GM23338 (cell line): ENCODE results near the gene NUP214.

ENCODE experiments used
- EZH2 ChIP-seq: fragments of 200-600 bp; sonication (generic); IDR thresholded peaks from one replicate; pipeline ENCODE4 v1.8.0; 2017; ENCODE audit warnings: antibody characterized with exemption, mild to moderate bottlenecking, low read depth; ENCODE audit not compliant: unreplicated experiment
- EZH2phosphoT487 ChIP-seq: fragments of 200-600 bp; sonication (generic); IDR thresholded peaks from one replicate; pipeline ENCODE4 v1.8.1; 2018; ENCODE audit warnings: antibody characterized with exemption; ENCODE audit not compliant: unreplicated experiment
- JUNB ChIP-seq: IDR thresholded peaks from one replicate; pipeline ENCODE4 v1.6.1; 2016; ENCODE audit warnings: antibody characterized with exemption; ENCODE audit not compliant: unreplicated experiment
- TF ChIP-seq, protein P1 (sequence below), 2 experiments: fragments of 200-600 bp in 1 of 2; sonication (generic) in 1 of 2; conservative IDR thresholded peaks; 2 replicates each; pipeline versions ENCODE4 v1.5.1 to v1.6.1; 2016 to 2017; ENCODE audit warnings: antibody characterized with exemption in 2 of 2, low read depth in 2 of 2, mild to moderate bottlenecking in 2 of 2, moderate library complexity in 1 of 2
- TF ChIP-seq, protein P2 (sequence below): IDR thresholded peaks from one replicate; pipeline ENCODE4 v1.6.1; 2018; ENCODE audit warnings: antibody characterized with exemption; ENCODE audit not compliant: unreplicated experiment

GRCh38 chr9:131180454-131180853 lies 55.1 kb downstream of the NUP214 start:
- TF ChIP-seq EZH2: no peak
- TF ChIP-seq, protein P1, sequence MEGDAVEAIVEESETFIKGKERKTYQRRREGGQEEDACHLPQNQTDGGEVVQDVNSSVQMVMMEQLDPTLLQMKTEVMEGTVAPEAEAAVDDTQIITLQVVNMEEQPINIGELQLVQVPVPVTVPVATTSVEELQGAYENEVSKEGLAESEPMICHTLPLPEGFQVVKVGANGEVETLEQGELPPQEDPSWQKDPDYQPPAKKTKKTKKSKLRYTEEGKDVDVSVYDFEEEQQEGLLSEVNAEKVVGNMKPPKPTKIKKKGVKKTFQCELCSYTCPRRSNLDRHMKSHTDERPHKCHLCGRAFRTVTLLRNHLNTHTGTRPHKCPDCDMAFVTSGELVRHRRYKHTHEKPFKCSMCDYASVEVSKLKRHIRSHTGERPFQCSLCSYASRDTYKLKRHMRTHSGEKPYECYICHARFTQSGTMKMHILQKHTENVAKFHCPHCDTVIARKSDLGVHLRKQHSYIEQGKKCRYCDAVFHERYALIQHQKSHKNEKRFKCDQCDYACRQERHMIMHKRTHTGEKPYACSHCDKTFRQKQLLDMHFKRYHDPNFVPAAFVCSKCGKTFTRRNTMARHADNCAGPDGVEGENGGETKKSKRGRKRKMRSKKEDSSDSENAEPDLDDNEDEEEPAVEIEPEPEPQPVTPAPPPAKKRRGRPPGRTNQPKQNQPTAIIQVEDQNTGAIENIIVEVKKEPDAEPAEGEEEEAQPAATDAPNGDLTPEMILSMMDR (conservative IDR thresholded peaks at IDR 0.05; ENCODE audit: low read depth in 2 of 2): no peak
- TF ChIP-seq JUNB: no peak
- TF ChIP-seq, protein P2, sequence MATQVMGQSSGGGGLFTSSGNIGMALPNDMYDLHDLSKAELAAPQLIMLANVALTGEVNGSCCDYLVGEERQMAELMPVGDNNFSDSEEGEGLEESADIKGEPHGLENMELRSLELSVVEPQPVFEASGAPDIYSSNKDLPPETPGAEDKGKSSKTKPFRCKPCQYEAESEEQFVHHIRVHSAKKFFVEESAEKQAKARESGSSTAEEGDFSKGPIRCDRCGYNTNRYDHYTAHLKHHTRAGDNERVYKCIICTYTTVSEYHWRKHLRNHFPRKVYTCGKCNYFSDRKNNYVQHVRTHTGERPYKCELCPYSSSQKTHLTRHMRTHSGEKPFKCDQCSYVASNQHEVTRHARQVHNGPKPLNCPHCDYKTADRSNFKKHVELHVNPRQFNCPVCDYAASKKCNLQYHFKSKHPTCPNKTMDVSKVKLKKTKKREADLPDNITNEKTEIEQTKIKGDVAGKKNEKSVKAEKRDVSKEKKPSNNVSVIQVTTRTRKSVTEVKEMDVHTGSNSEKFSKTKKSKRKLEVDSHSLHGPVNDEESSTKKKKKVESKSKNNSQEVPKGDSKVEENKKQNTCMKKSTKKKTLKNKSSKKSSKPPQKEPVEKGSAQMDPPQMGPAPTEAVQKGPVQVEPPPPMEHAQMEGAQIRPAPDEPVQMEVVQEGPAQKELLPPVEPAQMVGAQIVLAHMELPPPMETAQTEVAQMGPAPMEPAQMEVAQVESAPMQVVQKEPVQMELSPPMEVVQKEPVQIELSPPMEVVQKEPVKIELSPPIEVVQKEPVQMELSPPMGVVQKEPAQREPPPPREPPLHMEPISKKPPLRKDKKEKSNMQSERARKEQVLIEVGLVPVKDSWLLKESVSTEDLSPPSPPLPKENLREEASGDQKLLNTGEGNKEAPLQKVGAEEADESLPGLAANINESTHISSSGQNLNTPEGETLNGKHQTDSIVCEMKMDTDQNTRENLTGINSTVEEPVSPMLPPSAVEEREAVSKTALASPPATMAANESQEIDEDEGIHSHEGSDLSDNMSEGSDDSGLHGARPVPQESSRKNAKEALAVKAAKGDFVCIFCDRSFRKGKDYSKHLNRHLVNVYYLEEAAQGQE: no peak
- TF ChIP-seq EZH2phosphoT487: no peak
